ENCODE results near the gene INTS12. TPM values are rescaled to one million over a fixed set of nuclear protein-coding genes. Genes with fewer than 3 reads are reported as not detected.
"Not testable (repeated sequence)": the region's sequence is repeated elsewhere in the genome, so short reads cannot be mapped to it uniquely, and the experiment has no call there.

Gene INTS12
- total RNA-seq, 3 donors from 2014 or later (not counting 1 experiment from before 2014, with no cell fraction given) = 19.4 to 22.8 (median 19.9) TPM

DNA sequence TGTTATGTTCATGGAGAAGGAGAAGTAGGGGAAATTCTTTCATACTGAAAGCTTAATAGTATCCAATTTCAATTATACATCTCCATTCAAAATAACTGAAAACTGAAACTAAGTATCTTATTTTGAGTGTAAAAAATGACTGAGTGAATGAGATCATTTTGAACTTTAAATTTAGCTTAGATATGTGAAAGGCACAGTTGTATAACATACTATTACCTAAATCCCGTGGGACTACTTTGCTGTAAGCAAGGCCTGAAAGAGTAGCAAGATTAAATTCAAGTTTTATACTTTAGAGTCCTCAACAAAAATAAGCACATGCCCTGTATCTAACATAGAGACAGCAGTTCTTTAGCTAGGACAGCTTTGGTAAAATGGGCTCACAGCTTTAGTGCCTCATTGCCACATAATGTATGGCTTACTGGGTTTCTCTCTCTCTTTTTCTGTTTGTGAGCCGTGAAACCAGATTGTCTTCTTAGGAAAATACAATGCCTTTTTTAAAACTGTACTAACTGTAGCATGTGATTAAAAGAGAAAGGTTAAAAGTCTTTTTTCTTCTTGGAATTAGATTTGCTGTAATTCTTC is 43.3 kb upstream of the INTS12 start:
- Histone ChIP-seq H3K27me3 (ENCODE audit: control insufficient read depth, insufficient read depth, low read length) (no peaks in the 10 kb centered on the region), H3K4me1 (ENCODE audit: control insufficient read depth, insufficient read depth, low read length) (no peaks in the 10 kb centered on the region), H3K36me3 (ENCODE audit: control insufficient read depth, insufficient read depth, low read length) (no peaks in the 10 kb centered on the region), H3K27ac (ENCODE audit: low read length) (no peak overlapping the region), H3K4me3 (ENCODE audit: low read length) (no peak overlapping the region), H3K9me3 (ENCODE audit: control insufficient read depth, insufficient read depth, low read length) (no peaks in the 10 kb centered on the region)
- TF ChIP-seq, protein P1, sequence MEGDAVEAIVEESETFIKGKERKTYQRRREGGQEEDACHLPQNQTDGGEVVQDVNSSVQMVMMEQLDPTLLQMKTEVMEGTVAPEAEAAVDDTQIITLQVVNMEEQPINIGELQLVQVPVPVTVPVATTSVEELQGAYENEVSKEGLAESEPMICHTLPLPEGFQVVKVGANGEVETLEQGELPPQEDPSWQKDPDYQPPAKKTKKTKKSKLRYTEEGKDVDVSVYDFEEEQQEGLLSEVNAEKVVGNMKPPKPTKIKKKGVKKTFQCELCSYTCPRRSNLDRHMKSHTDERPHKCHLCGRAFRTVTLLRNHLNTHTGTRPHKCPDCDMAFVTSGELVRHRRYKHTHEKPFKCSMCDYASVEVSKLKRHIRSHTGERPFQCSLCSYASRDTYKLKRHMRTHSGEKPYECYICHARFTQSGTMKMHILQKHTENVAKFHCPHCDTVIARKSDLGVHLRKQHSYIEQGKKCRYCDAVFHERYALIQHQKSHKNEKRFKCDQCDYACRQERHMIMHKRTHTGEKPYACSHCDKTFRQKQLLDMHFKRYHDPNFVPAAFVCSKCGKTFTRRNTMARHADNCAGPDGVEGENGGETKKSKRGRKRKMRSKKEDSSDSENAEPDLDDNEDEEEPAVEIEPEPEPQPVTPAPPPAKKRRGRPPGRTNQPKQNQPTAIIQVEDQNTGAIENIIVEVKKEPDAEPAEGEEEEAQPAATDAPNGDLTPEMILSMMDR (IDR thresholded peaks at IDR 0.05) = no peak
- no peaks in the 10 kb centered on the region for H3K27me3 Mint-ChIP-seq (ENCODE audit: low read depth in 2 of 2)
- intact Hi-C loops (cut with micrococcal nuclease) = no loop called here
- ATAC-seq (no peak), DNase-seq (no peak)
- H3K9me3 Mint-ChIP-seq = no peaks in the 10 kb centered on the region
- no peaks in the 10 kb centered on the region for H3K36me3 Mint-ChIP-seq
- H3K4me3 Mint-ChIP-seq = no peak overlapping the region
- WGBS (ENCODE audit: insufficient coverage) = 90% methylated on average over 1 of the region's 2 CpGs
- no peak overlapping the region for H3K27ac Mint-ChIP-seq
- no peaks in the 10 kb centered on the region for H3K4me1 Mint-ChIP-seq

DNA sequence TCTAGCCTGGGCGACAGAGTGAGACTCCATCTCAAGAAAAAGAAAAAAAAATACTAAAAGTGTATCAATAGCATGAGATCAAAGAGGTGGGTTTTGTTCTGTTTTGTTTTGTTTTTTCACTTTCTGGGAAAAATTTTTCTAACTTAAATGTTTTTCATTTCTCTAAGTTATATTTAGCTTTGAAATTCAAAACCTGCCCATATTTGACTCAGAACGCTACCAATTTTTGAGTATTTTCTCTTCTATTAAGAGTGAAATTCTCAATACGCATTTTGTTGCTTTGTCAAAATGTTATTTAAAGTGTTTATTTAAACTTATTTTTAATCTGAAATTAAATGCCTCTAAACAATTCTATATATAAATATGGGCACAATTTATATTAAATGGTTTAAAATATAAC is 39.7 kb upstream of the INTS12 start:
- no peaks in the 10 kb centered on the region for H3K4me1 ChIP-seq (ENCODE audit: control insufficient read depth, insufficient read depth, low read length)
- 67% methylated on average over 2 of the region's 3 CpGs for WGBS (ENCODE audit: insufficient coverage)
- Mint-ChIP-seq H3K36me3 (no peaks in the 10 kb centered on the region), H3K9me3 (no peaks in the 10 kb centered on the region), H3K27ac (no peak overlapping the region), H3K4me3 (no peak overlapping the region), H3K4me1 (no peaks in the 10 kb centered on the region), H3K27me3 (ENCODE audit: low read depth in 2 of 2) (no peaks in the 10 kb centered on the region)
- intact Hi-C loops (cut with micrococcal nuclease) = no loop called here
- H3K9me3 ChIP-seq (ENCODE audit: control insufficient read depth, insufficient read depth, low read length) = no peaks in the 10 kb centered on the region
- no peak overlapping the region for H3K27ac ChIP-seq (ENCODE audit: low read length)
- H3K27me3 ChIP-seq (ENCODE audit: control insufficient read depth, insufficient read depth, low read length) = no peaks in the 10 kb centered on the region
- no peak overlapping the region for H3K4me3 ChIP-seq (ENCODE audit: low read length)
- no peak for DNase-seq
- no peak for ATAC-seq
- no peaks in the 10 kb centered on the region for H3K36me3 ChIP-seq (ENCODE audit: control insufficient read depth, insufficient read depth, low read length)
- TF ChIP-seq, protein P1 (IDR thresholded peaks at IDR 0.05) = no peak

DNA sequence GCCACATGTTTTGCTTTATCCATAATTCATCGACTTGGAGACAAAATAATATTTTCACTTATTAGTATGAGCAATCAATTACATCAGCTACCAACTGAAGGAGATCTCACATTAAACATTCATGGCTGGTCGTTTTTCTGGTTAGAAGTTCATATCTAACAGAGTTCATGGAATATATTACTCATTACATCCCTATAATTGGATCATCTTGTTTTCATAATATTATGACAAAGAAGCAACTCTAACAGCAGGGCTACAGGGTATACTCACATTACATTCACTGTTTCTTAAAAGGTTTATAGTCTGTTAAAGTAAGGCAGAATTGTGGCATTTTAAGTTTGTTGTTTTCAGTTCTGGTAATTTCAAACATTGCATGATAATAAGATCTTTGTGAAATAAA is 33.1 kb upstream of the INTS12 start:
- ATAC-seq (no peak), DNase-seq (no peak)
- 88% methylated on average over 1 of the region's 2 CpGs for WGBS (ENCODE audit: insufficient coverage)
- H3K4me3 ChIP-seq (ENCODE audit: low read length) = no peak overlapping the region
- H3K27me3 Mint-ChIP-seq (ENCODE audit: low read depth in 2 of 2) = no peaks in the 10 kb centered on the region
- peaks cover 0 to 4% of the 10 kb centered on the region in 2 donors for H3K9me3 Mint-ChIP-seq
- H3K36me3 ChIP-seq (ENCODE audit: control insufficient read depth, insufficient read depth, low read length) = no peaks in the 10 kb centered on the region
- H3K4me1 ChIP-seq (ENCODE audit: control insufficient read depth, insufficient read depth, low read length) = no peaks in the 10 kb centered on the region
- H3K4me1 Mint-ChIP-seq = no peaks in the 10 kb centered on the region
- H3K27me3 ChIP-seq (ENCODE audit: control insufficient read depth, insufficient read depth, low read length) = no peaks in the 10 kb centered on the region
- H3K27ac Mint-ChIP-seq = no peak overlapping the region
- no peak overlapping the region for H3K4me3 Mint-ChIP-seq
- intact Hi-C loops (cut with micrococcal nuclease) = no loop called here
- H3K9me3 ChIP-seq (ENCODE audit: control insufficient read depth, insufficient read depth, low read length) = no peaks in the 10 kb centered on the region
- TF ChIP-seq, protein P1 (IDR thresholded peaks at IDR 0.05) = no peak
- no peak overlapping the region for H3K27ac ChIP-seq (ENCODE audit: low read length)
- peaks cover 30% of the 10 kb centered on the region for H3K36me3 Mint-ChIP-seq

DNA sequence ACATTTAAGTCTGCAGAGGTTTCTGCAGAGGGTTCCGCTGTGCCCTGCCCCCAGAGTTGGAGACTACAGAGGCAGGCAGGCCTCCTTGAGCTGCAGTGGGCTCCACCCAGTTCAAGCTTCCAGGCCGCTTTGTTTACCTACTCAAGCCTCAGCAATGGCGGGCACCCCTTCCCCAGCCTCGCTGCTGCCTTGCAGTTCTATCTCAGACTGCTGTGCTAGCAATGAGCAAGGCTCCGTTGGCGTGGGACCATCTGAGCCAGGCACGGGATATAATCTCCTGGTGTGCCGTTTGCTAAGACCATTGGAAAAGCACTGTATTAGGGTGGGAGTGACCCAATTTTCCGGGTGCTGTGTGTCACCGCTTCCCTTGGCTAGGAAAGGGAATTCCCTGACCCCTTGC is 26.7 kb upstream of the INTS12 start:
- Mint-ChIP-seq H3K9me3 (peaks cover 2 to 10% of the 10 kb centered on the region in 2 donors), H3K36me3 (peaks cover 47% of the 10 kb centered on the region)
- H3K4me1 ChIP-seq (ENCODE audit: control insufficient read depth, insufficient read depth, low read length); H3K36me3 ChIP-seq (ENCODE audit: control insufficient read depth, insufficient read depth, low read length); H3K27me3 ChIP-seq (ENCODE audit: control insufficient read depth, insufficient read depth, low read length); H3K9me3 ChIP-seq (ENCODE audit: control insufficient read depth, insufficient read depth, low read length); H3K4me1 Mint-ChIP-seq; ATAC-seq; H3K4me3 ChIP-seq (ENCODE audit: low read length); H3K27ac Mint-ChIP-seq; H3K4me3 Mint-ChIP-seq; intact Hi-C loops (cut with micrococcal nuclease); H3K27me3 Mint-ChIP-seq (ENCODE audit: low read depth in 2 of 2); H3K27ac ChIP-seq (ENCODE audit: low read length); DNase-seq: not testable (repeated sequence)
- WGBS (ENCODE audit: insufficient coverage) = 96% methylated on average over 10 of the region's 10 CpGs

DNA sequence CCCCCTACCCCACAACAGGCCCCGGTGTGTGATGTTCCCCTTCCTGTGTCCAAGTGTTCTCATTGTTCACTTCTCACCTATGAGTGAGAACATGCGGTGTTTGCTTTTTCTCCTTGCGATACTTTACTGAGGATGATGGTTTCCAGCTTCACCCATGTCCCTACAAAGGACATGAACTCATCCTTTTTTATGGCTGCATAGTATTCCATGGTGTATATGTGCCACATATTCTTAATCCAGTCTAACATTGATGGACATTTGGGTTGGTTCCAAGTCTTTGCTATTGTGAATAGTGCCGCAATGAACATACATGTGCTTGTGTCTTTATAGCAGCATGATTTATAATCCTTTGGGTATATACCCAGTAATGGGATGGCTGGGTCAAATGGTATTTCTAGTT is 21.4 kb upstream of the INTS12 start:
- H3K4me1 Mint-ChIP-seq; H3K4me3 ChIP-seq (ENCODE audit: low read length); H3K27ac ChIP-seq (ENCODE audit: low read length); ATAC-seq; H3K4me1 ChIP-seq (ENCODE audit: control insufficient read depth, insufficient read depth, low read length); H3K9me3 ChIP-seq (ENCODE audit: control insufficient read depth, insufficient read depth, low read length); H3K4me3 Mint-ChIP-seq; H3K27ac Mint-ChIP-seq; H3K27me3 Mint-ChIP-seq (ENCODE audit: low read depth in 2 of 2); H3K9me3 Mint-ChIP-seq; H3K36me3 ChIP-seq (ENCODE audit: control insufficient read depth, insufficient read depth, low read length); DNase-seq; H3K27me3 ChIP-seq (ENCODE audit: control insufficient read depth, insufficient read depth, low read length); intact Hi-C loops (cut with micrococcal nuclease): not testable (repeated sequence)
- H3K36me3 Mint-ChIP-seq = peaks cover 13% of the 10 kb centered on the region
- WGBS (ENCODE audit: insufficient coverage) = 100% methylated on average over 4 of the region's 4 CpGs
